ENCODE data around the gene STAB2.

GRCh38 chr12:103803847-103804246, 216.8 kb downstream of the STAB2 start:
- TF ChIP-seq, protein P1, sequence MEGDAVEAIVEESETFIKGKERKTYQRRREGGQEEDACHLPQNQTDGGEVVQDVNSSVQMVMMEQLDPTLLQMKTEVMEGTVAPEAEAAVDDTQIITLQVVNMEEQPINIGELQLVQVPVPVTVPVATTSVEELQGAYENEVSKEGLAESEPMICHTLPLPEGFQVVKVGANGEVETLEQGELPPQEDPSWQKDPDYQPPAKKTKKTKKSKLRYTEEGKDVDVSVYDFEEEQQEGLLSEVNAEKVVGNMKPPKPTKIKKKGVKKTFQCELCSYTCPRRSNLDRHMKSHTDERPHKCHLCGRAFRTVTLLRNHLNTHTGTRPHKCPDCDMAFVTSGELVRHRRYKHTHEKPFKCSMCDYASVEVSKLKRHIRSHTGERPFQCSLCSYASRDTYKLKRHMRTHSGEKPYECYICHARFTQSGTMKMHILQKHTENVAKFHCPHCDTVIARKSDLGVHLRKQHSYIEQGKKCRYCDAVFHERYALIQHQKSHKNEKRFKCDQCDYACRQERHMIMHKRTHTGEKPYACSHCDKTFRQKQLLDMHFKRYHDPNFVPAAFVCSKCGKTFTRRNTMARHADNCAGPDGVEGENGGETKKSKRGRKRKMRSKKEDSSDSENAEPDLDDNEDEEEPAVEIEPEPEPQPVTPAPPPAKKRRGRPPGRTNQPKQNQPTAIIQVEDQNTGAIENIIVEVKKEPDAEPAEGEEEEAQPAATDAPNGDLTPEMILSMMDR (IDR thresholded peaks at IDR 0.05): no peak
- no peak for TF ChIP-seq POLR2A (IDR thresholded peaks at IDR 0.05)

Data from esophagus squamous epithelium (tissue), 4 donors.